Glomerular endothelial cell (primary cell): ENCODE data around the gene CCL1. TPM values are rescaled to one million over a fixed set of nuclear protein-coding genes. Genes with fewer than 3 reads are reported as not detected.

Experiments used
- DNase-seq: peaks from one replicate; pipeline ENCODE4 v3.0.0-alpha.2; 2011; ENCODE audit warnings: low read depth, low spot score; ENCODE audit errors: extremely low read depth
- total RNA-seq: library from RNA; depleted of rRNA; stranded (reverse); fragments of >200 nt; gene quantifications from 2 replicates; pipeline ENCODE4 v1.2.3, GENCODE V29; 2015

The CCL1 gene
- total RNA-seq, 1 donor from 2014 or later, result not detected

- no peak for DNase-seq
Observed at GRCh38 chr17:34384271-34384670, 21.2 kb upstream of the CCL1 start.

DNA sequence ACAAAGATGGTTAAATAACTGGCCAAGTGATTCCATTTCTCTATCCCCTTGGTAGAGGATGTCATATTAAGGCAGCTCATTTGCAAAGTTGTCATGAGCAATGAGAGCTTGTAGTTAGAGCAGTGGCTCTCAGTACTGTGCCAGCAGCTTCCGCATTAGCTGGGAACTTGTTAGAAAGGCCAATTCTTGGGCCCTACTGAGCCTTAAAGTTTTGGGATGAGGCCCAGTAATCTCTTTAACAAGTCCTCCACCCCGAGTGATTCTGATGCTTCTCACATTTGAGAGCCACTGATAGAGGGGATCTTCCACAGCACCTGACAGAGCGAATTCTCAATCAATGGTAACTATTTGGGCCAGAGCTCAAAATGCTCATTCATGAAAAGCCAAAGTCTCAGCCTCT, 20.2 kb upstream of the CCL1 start:
- no peak for DNase-seq

- no peak for DNase-seq
Observed at GRCh38 chr17:34382621-34383124, 19.6 kb upstream of the CCL1 start.

DNA sequence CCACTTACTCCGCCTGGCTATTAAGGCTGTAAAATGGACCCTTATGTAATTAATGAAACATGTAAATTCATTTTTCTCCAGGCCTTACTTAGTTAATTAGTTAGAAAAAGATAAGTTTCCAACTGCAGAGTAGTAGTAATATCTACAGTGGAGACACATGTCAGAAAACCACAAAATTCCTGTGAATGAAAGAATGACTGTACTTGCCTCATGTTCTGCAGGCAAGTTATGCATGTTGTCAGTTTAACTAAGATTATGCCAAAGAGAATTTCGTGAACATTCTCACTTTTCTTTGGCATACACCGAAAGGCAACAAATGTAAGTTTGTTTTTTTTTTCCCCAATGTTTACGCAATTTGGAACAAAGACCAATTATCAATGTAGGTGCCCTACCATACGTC, 16.8 kb upstream of the CCL1 start:
- DNase-seq, result no peak

DNA sequence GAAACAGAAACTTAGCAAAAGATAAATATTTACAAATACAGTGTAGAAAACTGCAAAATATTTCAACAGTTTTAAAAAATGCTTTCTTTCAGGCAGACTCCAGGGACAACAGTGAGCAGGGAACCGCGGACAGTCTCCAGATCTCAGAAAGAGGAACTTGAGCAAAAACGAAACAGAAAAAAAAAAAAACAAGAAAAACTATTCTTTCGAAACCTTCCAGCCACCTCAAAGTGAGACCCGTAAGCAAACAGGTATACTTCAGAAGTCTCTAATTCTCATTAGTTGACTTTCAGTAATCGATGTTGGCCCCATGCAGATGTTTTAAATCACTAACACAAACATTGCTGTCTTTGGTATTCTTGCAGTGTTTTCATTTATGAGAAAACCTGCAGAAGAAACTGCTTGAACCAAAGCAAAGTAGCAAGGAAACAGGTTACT, 15.7 kb upstream of the CCL1 start:
- no peak for DNase-seq

DNA sequence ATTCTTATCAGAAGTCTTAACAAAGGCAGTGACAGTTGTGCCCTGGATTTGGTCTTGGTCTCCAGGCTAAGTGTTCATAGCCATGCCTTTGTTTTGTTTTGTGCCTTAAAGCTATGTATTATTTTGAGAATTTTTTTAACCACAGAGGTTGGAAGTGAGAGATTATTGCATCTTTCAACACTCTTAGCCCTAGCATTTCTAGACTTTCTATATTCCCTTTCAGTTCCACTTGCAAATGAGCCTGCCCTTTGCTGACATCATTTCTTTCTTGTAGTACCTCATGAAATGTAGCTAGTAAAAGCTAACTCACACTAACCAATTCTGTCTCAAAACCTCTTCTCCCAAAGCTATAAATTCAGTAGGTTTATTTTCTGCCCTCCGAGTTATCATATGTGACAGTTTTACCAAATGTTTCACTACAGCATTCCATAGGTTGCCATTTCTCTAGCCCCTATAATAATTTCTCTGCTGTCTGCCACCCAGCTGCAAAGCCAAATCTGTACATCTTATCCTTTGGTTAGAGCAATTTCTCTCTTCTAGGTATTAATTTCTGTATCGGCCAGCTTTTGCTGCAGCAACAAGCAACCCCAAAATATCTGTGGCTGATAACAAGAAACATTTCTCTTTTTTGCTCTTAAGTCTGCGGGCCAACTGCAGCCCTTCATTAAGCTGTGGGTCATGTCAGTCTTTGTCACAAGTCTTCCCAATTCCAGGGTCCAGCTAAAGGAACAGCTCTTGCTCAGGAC, 14.2 kb upstream of the CCL1 start:
- DNase-seq, result no peak

- DNase-seq, result no peak
Observed at GRCh38 chr17:34375426-34375997, 12.5 kb upstream of the CCL1 start.

DNA sequence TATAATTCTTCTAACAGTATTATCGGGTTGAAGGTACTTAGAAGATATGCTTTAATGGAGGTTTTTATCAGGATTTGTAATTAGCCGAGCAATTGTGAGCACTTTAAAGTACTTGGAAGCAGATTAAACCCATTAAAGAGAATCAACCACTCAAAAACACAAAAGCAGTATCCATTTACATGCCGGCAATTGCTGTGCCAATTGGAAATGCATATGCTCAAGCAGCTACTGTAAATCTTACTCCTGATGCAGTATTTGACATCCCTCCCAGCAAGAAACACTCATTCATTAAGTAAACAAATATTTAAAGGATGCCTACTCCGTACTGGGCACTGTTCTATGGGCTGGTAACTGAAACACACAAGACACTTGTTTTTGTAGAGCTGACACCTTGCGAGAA, 11.4 kb upstream of the CCL1 start:
- no peak for DNase-seq

DNA sequence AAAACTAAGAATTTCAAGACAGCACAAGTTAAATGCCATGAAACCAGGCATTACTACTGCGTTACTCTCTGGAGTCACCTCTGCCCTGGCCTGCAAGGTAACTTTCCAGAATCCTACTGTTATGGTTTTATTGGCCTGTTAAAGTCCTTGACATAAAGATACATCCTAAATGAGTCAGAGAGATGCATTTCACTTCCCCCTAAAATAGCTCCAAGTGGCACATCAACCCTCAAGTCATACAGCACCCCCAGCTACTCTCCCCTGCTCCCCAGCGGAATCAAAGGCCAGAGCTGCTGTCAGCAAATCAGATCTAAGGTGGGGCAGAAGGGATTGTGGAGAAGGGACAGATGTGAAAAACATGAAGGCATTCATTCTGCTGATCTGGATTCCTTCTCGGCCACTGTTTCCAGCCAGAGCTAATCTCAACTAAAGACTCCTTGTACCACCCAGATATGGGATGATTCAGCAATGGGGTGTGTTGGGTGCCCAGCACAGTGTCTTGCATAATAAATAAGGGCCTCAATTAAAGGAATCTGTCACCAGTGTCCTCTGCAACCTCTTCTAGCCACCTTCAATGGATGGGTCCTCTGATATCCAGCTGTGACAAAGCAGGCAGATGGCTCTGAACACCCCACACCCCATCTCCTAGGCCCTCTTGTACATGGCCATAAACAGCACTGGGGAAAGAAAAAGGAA, 8.5 kb upstream of the CCL1 start:
- no peak for DNase-seq

- no peak for DNase-seq
Observed at GRCh38 chr17:34370997-34371395, 8.0 kb upstream of the CCL1 start.

DNA sequence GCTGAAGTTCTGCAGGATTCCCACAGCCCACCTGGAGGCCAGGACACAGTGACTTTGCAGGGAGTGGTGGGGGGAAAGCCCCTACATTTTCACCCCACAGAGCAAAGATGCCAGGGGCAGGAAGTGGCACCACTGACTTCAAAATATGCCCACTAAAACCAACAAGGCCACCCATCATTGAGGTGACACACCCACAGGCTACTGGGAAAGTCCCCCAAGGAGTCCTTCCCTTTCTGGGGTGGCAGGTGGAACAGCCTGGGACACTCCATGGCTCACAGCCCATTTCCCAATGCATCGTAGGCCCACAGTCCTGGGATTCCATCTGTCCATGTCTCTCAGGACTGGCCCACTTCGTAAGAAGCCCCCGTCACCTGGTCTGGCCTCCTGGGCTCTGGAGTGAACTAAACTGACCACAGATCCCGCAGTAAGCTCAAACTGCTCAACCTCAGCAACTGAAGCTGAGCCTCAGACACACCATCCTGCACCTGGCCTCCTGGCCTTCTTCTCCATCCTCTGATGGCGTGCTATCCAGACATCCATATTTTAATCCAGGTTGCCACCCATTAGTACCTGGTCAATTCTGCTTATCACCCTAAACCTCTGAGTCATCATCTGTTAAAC, 7.5 kb upstream of the CCL1 start:
- DNase-seq, result no peak

- DNase-seq, result no peak
Observed at GRCh38 chr17:34369571-34369970, 6.5 kb upstream of the CCL1 start.

GRCh38 chr17:34368946-34369500, 6.0 kb upstream of the CCL1 start:
- DNase-seq, result no peak

GRCh38 chr17:34368196-34368945, 5.3 kb upstream of the CCL1 start:
- DNase-seq, result no peak

- no peak for DNase-seq
Observed at GRCh38 chr17:34367486-34368195, 4.6 kb upstream of the CCL1 start.

DNA sequence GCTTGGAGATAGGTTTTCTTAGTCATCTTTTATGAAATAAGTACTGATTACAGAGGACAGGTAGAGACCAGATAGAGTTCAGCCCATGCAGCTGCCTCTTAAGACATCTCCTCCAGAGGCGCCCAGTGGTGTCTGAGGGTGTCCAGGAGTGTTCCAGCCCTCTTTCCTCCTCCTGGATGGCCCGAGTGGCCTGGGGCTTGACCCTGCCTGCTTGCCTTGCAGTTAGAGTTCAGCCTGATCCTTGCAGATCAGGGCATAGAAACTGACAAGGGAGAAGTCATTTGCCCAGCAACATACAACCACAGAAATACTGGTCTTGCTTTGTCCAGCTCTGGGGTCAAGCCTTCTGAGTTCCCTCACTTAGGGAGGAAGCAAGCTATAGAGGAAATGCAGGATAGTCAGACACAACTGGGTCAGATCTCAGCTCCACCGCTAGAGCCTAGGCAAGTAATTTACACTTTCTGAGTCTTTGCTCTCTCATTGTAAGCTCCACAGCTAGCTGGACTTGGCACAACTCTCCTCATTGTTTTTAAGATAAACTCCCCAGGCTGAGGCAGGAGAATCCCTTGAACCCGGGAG, 3.6 kb upstream of the CCL1 start:
- DNase-seq, result no peak

GRCh38 chr17:34366010-34366409, 3.0 kb upstream of the CCL1 start:
- no peak for DNase-seq

- no peak for DNase-seq
Observed at GRCh38 chr17:34365340-34365739, 2.3 kb upstream of the CCL1 start.

- no peak for DNase-seq
Observed at GRCh38 chr17:34364751-34365150, 1.7 kb upstream of the CCL1 start.
